IPS-18a (cell line): ENCODE measurements around the gene EFCAB7.

ENCODE experiments used
- H3K27ac ChIP-seq: one replicate; pipeline ENCODE4 v1.5.1; 2013; ENCODE audit warnings: low read length
- H3K27me3 ChIP-seq: one replicate; pipeline ENCODE4 v1.6.1; 2013; ENCODE audit warnings: mild to moderate bottlenecking, low read length; ENCODE audit not compliant: control insufficient read depth, insufficient read depth
- H3K36me3 ChIP-seq: one replicate; pipeline ENCODE4 v1.6.1; 2013; ENCODE audit warnings: low read depth, low read length; ENCODE audit not compliant: control insufficient read depth
- H3K4me1 ChIP-seq: one replicate; pipeline ENCODE4 v1.6.1; 2013; ENCODE audit warnings: low read depth, low read length; ENCODE audit not compliant: control insufficient read depth
- H3K4me3 ChIP-seq: one replicate; pipeline ENCODE4 v1.5.1; 2013; ENCODE audit warnings: low read length
- H3K9ac ChIP-seq: one replicate; pipeline ENCODE4 v1.6.1; 2013; ENCODE audit warnings: mild to moderate bottlenecking, low read length, moderate library complexity
- H3K9me3 ChIP-seq: one replicate; pipeline ENCODE4 v1.6.1; 2013; ENCODE audit warnings: low read depth, low read length; ENCODE audit not compliant: control insufficient read depth

The EFCAB7 gene

DNA sequence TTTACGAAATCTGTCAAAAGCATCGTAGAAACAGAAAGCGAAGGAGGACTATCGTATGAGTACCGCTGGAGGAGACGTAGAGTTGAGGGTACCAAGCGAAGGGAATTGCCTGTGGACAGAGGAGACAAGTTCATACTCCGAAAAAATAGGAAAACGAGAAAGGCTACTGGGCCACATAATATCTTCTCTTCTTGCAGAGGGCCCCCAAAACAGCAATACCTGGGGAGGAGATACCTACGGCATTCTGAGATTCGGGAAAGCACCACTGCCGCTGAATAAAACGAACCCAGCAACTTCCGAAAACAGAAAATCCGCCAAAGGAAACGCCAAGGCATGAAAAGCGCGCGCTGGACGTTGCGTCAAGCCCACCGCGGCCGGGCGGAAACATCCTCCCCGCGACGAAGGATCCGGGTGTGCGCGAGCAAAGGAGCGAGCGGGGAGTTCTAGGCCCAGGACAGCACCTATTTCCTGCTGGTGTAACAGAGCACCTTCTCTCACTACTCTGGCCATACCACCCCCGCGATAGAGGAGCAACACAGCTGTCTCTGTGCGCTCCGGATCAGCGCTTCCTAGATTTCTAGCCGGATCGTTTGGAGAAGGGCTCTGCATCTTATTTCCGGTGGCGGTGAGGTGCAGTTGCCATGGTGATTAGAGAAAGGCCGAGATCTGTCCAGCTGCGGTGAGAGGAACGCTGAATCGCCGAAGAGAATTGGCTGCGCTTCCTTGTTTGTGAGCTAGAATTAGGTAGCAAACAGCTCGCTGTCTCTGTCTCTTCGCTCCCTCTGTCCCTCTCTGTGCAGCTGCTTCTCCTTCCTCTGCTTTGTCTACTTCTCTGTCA lies at the start of gene EFCAB7, which contains the start of gene ITGB3BP:
EFCAB7 (plus strand) TSS at position 635 of the 838 bp plus-strand sequence. CDS start 2,048 bp downstream, outside the sequence.
ITGB3BP (minus strand) TSS at position 335 of the 838 bp plus-strand sequence; CDS start at position 243, 92 bp downstream.
- H3K9ac ChIP-seq = peak within 1 kb of the TSS; percentile 70
- H3K9me3 ChIP-seq = no peaks in the 10 kb centered on the region
- peak within 1 kb of the TSS; percentile 68 for H3K27ac ChIP-seq
- no peaks in the 10 kb centered on the region for H3K27me3 ChIP-seq
- H3K4me1 ChIP-seq = peaks cover 4% of the 10 kb centered on the region
- H3K4me3 ChIP-seq = peak within 1 kb of the TSS; percentile 67
- no peaks in the 10 kb centered on the region for H3K36me3 ChIP-seq

DNA sequence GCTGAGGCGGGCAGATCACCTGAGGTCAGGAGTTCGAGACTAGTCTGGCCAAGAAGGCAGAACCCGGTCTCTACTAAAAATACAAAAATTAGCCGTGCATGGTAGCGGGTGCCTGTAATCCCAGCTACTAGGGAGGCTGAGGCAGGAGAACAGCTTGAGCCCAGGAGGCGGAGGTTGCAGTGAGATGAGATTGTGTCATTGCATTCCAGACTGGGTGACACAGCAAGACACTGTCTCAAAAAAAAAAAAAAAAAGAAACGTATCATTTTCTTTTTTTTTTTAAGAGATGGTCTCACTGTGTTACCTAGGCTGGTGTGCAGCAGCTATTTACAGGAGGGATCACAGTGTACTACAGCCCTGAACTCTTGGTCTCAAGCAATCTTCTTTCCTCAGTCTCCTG lies 47.6 kb upstream of the EFCAB7 start:
- H3K27ac ChIP-seq = no peak overlapping the region
- H3K4me3 ChIP-seq = no peak overlapping the region
- no peaks in the 10 kb centered on the region for H3K27me3 ChIP-seq
- no peaks in the 10 kb centered on the region for H3K9me3 ChIP-seq
- H3K9ac ChIP-seq = no peak overlapping the region
- H3K4me1 ChIP-seq = no peaks in the 10 kb centered on the region
- H3K36me3 ChIP-seq = no peaks in the 10 kb centered on the region

DNA sequence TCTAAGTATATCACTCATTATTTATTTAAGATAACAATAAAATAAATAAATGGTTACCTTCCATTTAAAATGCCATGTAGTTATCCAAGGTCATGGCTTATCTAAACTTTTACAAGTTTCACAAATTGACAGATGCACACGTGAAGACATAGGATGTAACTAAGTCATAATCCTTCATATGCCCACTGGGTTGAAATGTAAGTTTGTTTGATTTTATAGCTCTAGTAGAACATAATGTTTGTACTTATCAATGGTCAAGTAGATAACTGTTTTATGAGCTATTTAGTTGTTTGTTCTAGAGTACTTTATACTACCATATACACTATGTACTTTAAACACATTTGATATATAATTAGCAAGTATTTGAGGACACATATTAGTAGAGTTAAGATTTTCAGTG lies 43.3 kb upstream of the EFCAB7 start:
- H3K9me3 ChIP-seq = no peaks in the 10 kb centered on the region
- no peaks in the 10 kb centered on the region for H3K36me3 ChIP-seq
- H3K4me3 ChIP-seq = no peak overlapping the region
- H3K4me1 ChIP-seq = no peaks in the 10 kb centered on the region
- no peaks in the 10 kb centered on the region for H3K27me3 ChIP-seq
- H3K27ac ChIP-seq = no peak overlapping the region
- H3K9ac ChIP-seq = no peak overlapping the region

- Histone ChIP-seq H3K27me3 (no peaks in the 10 kb centered on the region), H3K4me1 (no peaks in the 10 kb centered on the region), H3K4me3 (no peak overlapping the region), H3K27ac (no peak overlapping the region), H3K36me3 (no peaks in the 10 kb centered on the region), H3K9ac (no peak overlapping the region), H3K9me3 (no peaks in the 10 kb centered on the region)
These were observed 36.7 kb upstream of the EFCAB7 start for GRCh38 chr1:63486629-63487028.

- H3K9ac ChIP-seq = no peak overlapping the region
- no peak overlapping the region for H3K4me3 ChIP-seq
- no peaks in the 10 kb centered on the region for H3K36me3 ChIP-seq
- H3K4me1 ChIP-seq = no peaks in the 10 kb centered on the region
- no peaks in the 10 kb centered on the region for H3K27me3 ChIP-seq
- no peak overlapping the region for H3K27ac ChIP-seq
- no peaks in the 10 kb centered on the region for H3K9me3 ChIP-seq
These were observed 35.8 kb upstream of the EFCAB7 start for GRCh38 chr1:63487336-63488065.

- H3K27me3 ChIP-seq = no peaks in the 10 kb centered on the region
- no peaks in the 10 kb centered on the region for H3K4me1 ChIP-seq
- no peaks in the 10 kb centered on the region for H3K36me3 ChIP-seq
- H3K9ac ChIP-seq = no peak overlapping the region
- no peak overlapping the region for H3K4me3 ChIP-seq
- no peaks in the 10 kb centered on the region for H3K9me3 ChIP-seq
- H3K27ac ChIP-seq = no peak overlapping the region
These were observed 25.7 kb upstream of the EFCAB7 start for GRCh38 chr1:63497577-63497976.

GRCh38 chr1:63498106-63498505 lies 25.2 kb upstream of the EFCAB7 start:
- no peaks in the 10 kb centered on the region for H3K36me3 ChIP-seq
- no peaks in the 10 kb centered on the region for H3K9me3 ChIP-seq
- H3K4me3 ChIP-seq = no peak overlapping the region
- no peak overlapping the region for H3K27ac ChIP-seq
- H3K9ac ChIP-seq = no peak overlapping the region
- H3K4me1 ChIP-seq = no peaks in the 10 kb centered on the region
- no peaks in the 10 kb centered on the region for H3K27me3 ChIP-seq

GRCh38 chr1:63501256-63501655 lies 22.1 kb upstream of the EFCAB7 start:
- Histone ChIP-seq H3K27ac (no peak overlapping the region), H3K27me3 (no peaks in the 10 kb centered on the region), H3K36me3 (no peaks in the 10 kb centered on the region), H3K9ac (no peak overlapping the region), H3K9me3 (no peaks in the 10 kb centered on the region), H3K4me3 (no peak overlapping the region), H3K4me1 (no peaks in the 10 kb centered on the region)

DNA sequence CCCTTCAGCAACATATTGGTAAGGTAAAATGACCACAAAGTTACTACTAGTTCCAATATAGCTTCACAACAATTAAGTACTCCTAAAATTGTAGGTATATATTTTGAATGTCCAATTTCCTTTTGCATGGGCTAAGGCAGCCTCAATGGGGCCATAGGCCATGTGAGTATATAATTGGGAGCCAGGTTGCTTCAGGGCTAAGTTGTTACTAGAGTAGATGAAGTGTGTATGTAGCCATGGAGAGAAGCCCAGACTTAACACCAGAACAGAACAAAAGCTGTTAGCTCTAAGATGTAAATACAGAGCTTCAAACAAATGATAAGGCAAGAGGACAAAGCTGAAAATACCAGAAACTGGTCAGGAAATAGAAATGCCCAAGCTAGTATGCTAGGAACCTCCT lies 16.5 kb upstream of the EFCAB7 start:
- Histone ChIP-seq H3K36me3 (peaks cover 19% of the 10 kb centered on the region), H3K27ac (no peak overlapping the region), H3K9me3 (no peaks in the 10 kb centered on the region), H3K4me1 (no peaks in the 10 kb centered on the region), H3K4me3 (no peak overlapping the region), H3K27me3 (no peaks in the 10 kb centered on the region), H3K9ac (no peak overlapping the region)

DNA sequence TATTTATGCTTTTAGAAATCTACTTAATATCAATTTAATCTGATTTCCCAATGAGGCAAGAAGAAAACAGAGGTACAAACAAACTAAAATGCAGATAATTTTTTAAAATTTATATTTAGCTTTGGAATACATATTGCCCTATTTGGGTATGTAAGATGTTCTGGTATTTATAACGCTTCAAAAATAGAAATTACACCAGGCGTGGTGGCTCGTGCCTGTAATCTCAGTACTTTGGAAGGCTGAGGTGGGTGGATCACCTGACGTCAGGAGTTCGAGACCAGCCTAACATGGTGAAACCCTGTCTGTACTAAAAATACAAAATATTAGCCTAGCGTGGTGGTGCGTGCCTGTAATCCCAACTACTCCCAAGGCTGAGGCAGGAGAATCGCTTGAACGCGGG lies 13.6 kb upstream of the EFCAB7 start:
- Histone ChIP-seq H3K9ac (no peak overlapping the region), H3K4me3 (no peak overlapping the region), H3K27ac (no peak overlapping the region), H3K9me3 (no peaks in the 10 kb centered on the region), H3K4me1 (no peaks in the 10 kb centered on the region), H3K27me3 (no peaks in the 10 kb centered on the region), H3K36me3 (peaks cover 19% of the 10 kb centered on the region)

DNA sequence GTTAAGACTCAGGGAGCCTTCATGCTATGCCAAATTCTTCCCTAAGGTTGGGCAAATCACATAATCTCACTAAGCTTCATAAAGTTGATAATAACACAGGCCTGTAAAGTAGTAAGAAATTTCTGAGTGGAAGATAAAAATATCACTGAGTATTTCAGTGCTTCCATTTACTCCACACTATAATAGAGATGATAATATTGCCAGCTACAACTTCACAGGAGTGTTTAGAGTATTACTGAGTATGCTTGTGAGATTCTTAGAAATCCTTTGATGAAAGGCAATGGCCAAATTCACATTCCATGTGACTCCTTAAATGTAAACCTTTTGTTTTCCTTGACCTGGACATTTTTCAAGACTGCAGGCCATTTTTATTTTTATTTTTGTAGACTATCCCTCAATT lies 10.7 kb upstream of the EFCAB7 start:
- no peaks in the 10 kb centered on the region for H3K4me1 ChIP-seq
- H3K27ac ChIP-seq = no peak overlapping the region
- H3K9ac ChIP-seq = no peak overlapping the region
- no peaks in the 10 kb centered on the region for H3K27me3 ChIP-seq
- peaks cover 9% of the 10 kb centered on the region for H3K36me3 ChIP-seq
- no peak overlapping the region for H3K4me3 ChIP-seq
- no peaks in the 10 kb centered on the region for H3K9me3 ChIP-seq
